HL-60 (cell line): ENCODE results near the gene DOCK1.

Experiments used
- DNase-seq, 2 experiments: peaks; one replicate each; pipeline ENCODE4 v3.0.0-alpha.2; 2010 to 2020; ENCODE audit warnings: low read depth in 1 of 2, low spot score in 1 of 2
- H3K27ac ChIP-seq: fragments of 250-450 bp; sonication (Bioruptor Pico); replicated peaks from 2 replicates; pipeline ENCODE4 v1.5.1; 2020; ENCODE audit warnings: mild to moderate bottlenecking, moderate library complexity
- H3K27me3 ChIP-seq: fragments of 250-450 bp; sonication (Bioruptor Pico); 2 replicates; pipeline ENCODE4 v1.5.1; 2021; ENCODE audit warnings: mild to moderate bottlenecking, moderate library complexity; ENCODE audit not compliant: insufficient read depth, poor library complexity, severe bottlenecking
- H3K4me3 ChIP-seq: replicated peaks from 2 replicates; pipeline ENCODE4 v1.5.1; 2011; ENCODE audit warnings: mild to moderate bottlenecking, control low read depth, low read length; ENCODE audit not compliant: insufficient read depth
- CTCF ChIP-seq: IDR thresholded peaks from one replicate; pipeline ENCODE4 v1.5.1; 2011; ENCODE audit warnings: low read length, control low read depth, inconsistent platforms; ENCODE audit not compliant: insufficient read depth
- GABPA ChIP-seq: IDR thresholded peaks from 2 replicates; pipeline ENCODE4 v1.6.1; 2012; ENCODE audit warnings: low read depth
- POLR2AphosphoS5 ChIP-seq: IDR thresholded peaks from 2 replicates; pipeline ENCODE4 v1.6.1; 2012; ENCODE audit warnings: low read depth
- REST ChIP-seq: IDR thresholded peaks from 2 replicates; pipeline ENCODE4 v1.6.1; 2012; ENCODE audit warnings: low read depth; ENCODE audit not compliant: insufficient replicate concordance
- SPI1 ChIP-seq: IDR thresholded peaks from 2 replicates; pipeline ENCODE4 v1.6.1; 2012; ENCODE audit warnings: low read depth, mild to moderate bottlenecking, borderline replicate concordance

DOCK1 gene

GRCh38 chr10:127215866-127216265, 310.6 kb downstream of the DOCK1 start:
- H3K27me3 ChIP-seq = no peaks in the 10 kb centered on the region
- H3K27ac ChIP-seq = no peak overlapping the region
- no peak for DNase-seq
- no peak overlapping the region for H3K4me3 ChIP-seq
- TF ChIP-seq REST = no peak
- TF ChIP-seq CTCF = no peak
- no peak for TF ChIP-seq SPI1
- no peak for TF ChIP-seq GABPA
- TF ChIP-seq POLR2AphosphoS5 = no peak

- no peak for DNase-seq
- H3K27me3 ChIP-seq = no peaks in the 10 kb centered on the region
- no peak overlapping the region for H3K4me3 ChIP-seq
- TF ChIP-seq CTCF = no peak
- no peak for TF ChIP-seq POLR2AphosphoS5
- no peak for TF ChIP-seq GABPA
- TF ChIP-seq REST = no peak
- TF ChIP-seq SPI1 = no peak
- H3K27ac ChIP-seq = no peak overlapping the region
Observed at GRCh38 chr10:127216274-127216673, 311.0 kb downstream of the DOCK1 start.

- no peak overlapping the region for H3K27ac ChIP-seq
- no peaks in the 10 kb centered on the region for H3K27me3 ChIP-seq
- no peak overlapping the region for H3K4me3 ChIP-seq
- DNase-seq = no peak
- TF ChIP-seq CTCF = no peak
- no peak for TF ChIP-seq REST
- no peak for TF ChIP-seq POLR2AphosphoS5
- TF ChIP-seq GABPA = no peak
- no peak for TF ChIP-seq SPI1
Observed at GRCh38 chr10:127216786-127217185, 311.6 kb downstream of the DOCK1 start.
